Measurements from ENCODE around the gene HCN1.

Gene HCN1

DNA sequence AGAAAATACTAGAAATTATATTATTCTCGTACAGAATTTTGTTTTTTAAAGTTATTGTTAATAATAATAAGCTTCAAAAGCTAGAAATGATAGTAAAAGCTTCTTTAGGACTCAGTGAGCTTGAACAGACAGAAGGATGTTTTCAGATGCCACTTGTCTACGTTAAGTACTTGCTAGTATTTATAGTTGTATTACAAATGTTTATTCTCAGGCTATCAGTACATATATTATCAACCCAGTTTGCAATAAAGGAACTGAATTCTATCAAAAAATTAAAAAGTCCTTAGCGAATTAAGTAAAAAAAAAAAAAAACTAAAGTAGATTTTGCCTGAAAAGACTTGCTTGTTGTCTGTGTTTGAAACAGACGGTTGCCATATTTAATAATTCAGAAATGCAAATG is 23.9 kb downstream of the HCN1 start:
- TF ChIP-seq ZNF830 (tag by site-specific recombination; IDR thresholded peaks at IDR 0.05; ENCODE audit: low read depth) = no peak
- Histone ChIP-seq H3K9me3 (ENCODE audit: control insufficient read depth, insufficient read depth, low read depth, low read length) (no peaks in the 10 kb centered on the region), H3K4me3 (ENCODE audit: low read depth, low read length) (no peak overlapping the region), H3K4me1 (ENCODE audit: control insufficient read depth, insufficient read depth, low read length) (no peaks in the 10 kb centered on the region), H3K36me3 (ENCODE audit: control insufficient read depth in 2 of 2, insufficient read depth in 1 of 2, low read length in 2 of 2) (no peaks in the 10 kb centered on the region), H3K27ac (ENCODE audit: extremely low read depth, low read depth, low read length) (no peak overlapping the region)
- ChIA-PET POLR2A (no interaction called here), CTCF (interaction anchor here (0.6 to 1.2 kb wide), 3 partner anchors 12 to 32 kb away, joined by 3 to 5 read pairs (median 5); no protein-coding TSS in a partner anchor)

DNA sequence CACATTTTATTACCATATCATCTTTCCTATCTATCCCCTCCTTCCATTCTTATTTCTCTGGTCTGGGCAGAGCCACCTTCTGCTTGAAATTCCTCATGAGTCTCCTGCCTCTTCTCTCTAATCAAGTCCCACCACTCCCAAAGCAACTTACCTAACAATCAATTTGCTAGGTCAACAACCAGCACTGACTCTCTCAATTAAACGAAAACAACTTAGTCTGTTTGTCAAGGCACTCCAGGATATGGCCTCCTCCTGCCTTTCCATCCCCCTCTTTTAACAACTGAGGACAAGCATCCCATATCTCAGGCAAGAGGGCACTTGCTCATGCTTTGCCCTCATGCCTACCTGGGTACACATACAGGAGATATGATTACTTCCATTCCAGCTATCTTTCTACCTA is 47.4 kb downstream of the HCN1 start:
- TF ChIP-seq, protein P1, sequence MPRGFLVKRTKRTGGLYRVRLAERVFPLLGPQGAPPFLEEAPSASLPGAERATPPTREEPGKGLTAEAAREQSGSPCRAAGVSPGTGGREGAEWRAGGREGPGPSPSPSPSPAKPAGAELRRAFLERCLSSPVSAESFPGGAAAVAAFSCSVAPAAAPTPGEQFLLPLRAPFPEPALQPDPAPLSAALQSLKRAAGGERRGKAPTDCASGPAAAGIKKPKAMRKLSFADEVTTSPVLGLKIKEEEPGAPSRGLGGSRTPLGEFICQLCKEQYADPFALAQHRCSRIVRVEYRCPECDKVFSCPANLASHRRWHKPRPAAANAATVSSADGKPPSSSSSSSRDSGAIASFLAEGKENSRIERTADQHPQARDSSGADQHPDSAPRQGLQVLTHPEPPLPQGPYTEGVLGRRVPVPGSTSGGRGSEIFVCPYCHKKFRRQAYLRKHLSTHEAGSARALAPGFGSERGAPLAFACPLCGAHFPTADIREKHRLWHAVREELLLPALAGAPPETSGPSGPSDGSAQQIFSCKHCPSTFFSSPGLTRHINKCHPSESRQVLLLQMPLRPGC (tag by site-specific recombination; IDR thresholded peaks at IDR 0.05) = no peak
- TF ChIP-seq RBAK (tag by site-specific recombination; IDR thresholded peaks at IDR 0.05) (no peak), ZNF510 (tag by site-specific recombination; IDR thresholded peaks at IDR 0.05; ENCODE audit: insufficient replicate concordance) (no peak), ZNF843 (tag by site-specific recombination; IDR thresholded peaks at IDR 0.05) (no peak), ZBTB8A (tag by site-specific recombination; IDR thresholded peaks at IDR 0.05) (no peak), ZNF169 (tag by site-specific recombination; IDR thresholded peaks at IDR 0.05) (no peak), ZNF391 (tag by site-specific recombination; IDR thresholded peaks at IDR 0.05; ENCODE audit: borderline replicate concordance, low read depth) (no peak), REPIN1 (tag by site-specific recombination; IDR thresholded peaks at IDR 0.05; ENCODE audit: low read depth) (no peak), ZSCAN16 (tag by site-specific recombination; IDR thresholded peaks at IDR 0.05) (no peak), ZNF610 (tag by site-specific recombination; IDR thresholded peaks at IDR 0.05; ENCODE audit: borderline replicate concordance) (no peak), ZNF311 (tag by site-specific recombination; IDR thresholded peaks at IDR 0.05; ENCODE audit: borderline replicate concordance) (no peak), MYNN (tag by site-specific recombination; IDR thresholded peaks at IDR 0.05; ENCODE audit: borderline replicate concordance) (no peak)
- TF ChIP-seq, protein P2, sequence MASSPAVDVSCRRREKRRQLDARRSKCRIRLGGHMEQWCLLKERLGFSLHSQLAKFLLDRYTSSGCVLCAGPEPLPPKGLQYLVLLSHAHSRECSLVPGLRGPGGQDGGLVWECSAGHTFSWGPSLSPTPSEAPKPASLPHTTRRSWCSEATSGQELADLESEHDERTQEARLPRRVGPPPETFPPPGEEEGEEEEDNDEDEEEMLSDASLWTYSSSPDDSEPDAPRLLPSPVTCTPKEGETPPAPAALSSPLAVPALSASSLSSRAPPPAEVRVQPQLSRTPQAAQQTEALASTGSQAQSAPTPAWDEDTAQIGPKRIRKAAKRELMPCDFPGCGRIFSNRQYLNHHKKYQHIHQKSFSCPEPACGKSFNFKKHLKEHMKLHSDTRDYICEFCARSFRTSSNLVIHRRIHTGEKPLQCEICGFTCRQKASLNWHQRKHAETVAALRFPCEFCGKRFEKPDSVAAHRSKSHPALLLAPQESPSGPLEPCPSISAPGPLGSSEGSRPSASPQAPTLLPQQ (tag by site-specific recombination; IDR thresholded peaks at IDR 0.05) = no peak
- TF ChIP-seq, protein P3, sequence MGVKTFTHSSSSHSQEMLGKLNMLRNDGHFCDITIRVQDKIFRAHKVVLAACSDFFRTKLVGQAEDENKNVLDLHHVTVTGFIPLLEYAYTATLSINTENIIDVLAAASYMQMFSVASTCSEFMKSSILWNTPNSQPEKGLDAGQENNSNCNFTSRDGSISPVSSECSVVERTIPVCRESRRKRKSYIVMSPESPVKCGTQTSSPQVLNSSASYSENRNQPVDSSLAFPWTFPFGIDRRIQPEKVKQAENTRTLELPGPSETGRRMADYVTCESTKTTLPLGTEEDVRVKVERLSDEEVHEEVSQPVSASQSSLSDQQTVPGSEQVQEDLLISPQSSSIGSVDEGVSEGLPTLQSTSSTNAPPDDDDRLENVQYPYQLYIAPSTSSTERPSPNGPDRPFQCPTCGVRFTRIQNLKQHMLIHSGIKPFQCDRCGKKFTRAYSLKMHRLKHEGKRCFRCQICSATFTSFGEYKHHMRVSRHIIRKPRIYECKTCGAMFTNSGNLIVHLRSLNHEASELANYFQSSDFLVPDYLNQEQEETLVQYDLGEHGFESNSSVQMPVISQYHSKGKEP (tag by site-specific recombination; IDR thresholded peaks at IDR 0.05) = no peak
- Histone ChIP-seq H3K9me3 (ENCODE audit: control insufficient read depth, insufficient read depth, low read depth, low read length) (no peaks in the 10 kb centered on the region; the same call in none of the 2 replicates), H3K27ac (ENCODE audit: extremely low read depth, low read depth, low read length) (no peak overlapping the region), H3K4me1 (ENCODE audit: control insufficient read depth, insufficient read depth, low read length) (no peaks in the 10 kb centered on the region), H3K4me3 (ENCODE audit: low read depth, low read length) (no peak overlapping the region), H3K36me3 (ENCODE audit: control insufficient read depth in 2 of 2, insufficient read depth in 1 of 2, low read length in 2 of 2) (no peaks in the 10 kb centered on the region)
- ChIA-PET POLR2A (no interaction called here), CTCF (no interaction called here)

DNA sequence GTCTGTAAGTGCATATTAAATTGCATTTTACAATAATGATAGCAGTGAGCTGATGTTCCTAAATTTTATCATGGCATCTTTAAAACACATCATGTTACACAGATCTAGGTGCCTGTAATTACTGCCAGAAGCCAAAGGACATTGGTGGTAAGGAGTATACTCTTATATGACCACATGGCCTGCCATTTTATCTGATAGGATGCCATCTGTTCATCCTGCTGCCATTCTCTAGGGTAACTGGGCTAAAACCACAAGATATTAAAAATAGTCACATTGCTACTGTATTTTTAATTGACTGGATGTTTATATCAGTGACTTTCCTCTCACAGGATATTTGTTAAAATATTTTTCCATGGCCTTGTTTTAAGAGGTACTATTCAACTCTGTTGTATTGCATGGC is 53.1 kb downstream of the HCN1 start:
- H3K4me1 ChIP-seq (ENCODE audit: control insufficient read depth, insufficient read depth, low read length) = no peaks in the 10 kb centered on the region
- H3K27ac ChIP-seq (ENCODE audit: extremely low read depth, low read depth, low read length) = no peak overlapping the region
- ChIA-PET CTCF (no interaction called here), POLR2A (no interaction called here)
- no peaks in the 10 kb centered on the region for H3K9me3 ChIP-seq (ENCODE audit: control insufficient read depth, insufficient read depth, low read depth, low read length)
- TF ChIP-seq KLF7 (tag by site-specific recombination; IDR thresholded peaks at IDR 0.05; ENCODE audit: borderline replicate concordance) = no peak
- TF ChIP-seq ZNF544 (tag by site-specific recombination; IDR thresholded peaks at IDR 0.05) = no peak
- TF ChIP-seq ZBTB8A (tag by site-specific recombination; IDR thresholded peaks at IDR 0.05) = no peak
- no peak for TF ChIP-seq ZNF830 (tag by site-specific recombination; IDR thresholded peaks at IDR 0.05; ENCODE audit: low read depth)
- no peak for TF ChIP-seq ZNF174 (tag by site-specific recombination; IDR thresholded peaks at IDR 0.05)
- H3K36me3 ChIP-seq (ENCODE audit: control insufficient read depth in 2 of 2, insufficient read depth in 1 of 2, low read length in 2 of 2) = no peaks in the 10 kb centered on the region
- H3K4me3 ChIP-seq (ENCODE audit: low read depth, low read length) = no peak overlapping the region
